Neural cell (in vitro differentiated cells): Measurements from ENCODE around the gene IGF1. TPM values are rescaled to one million over a fixed set of nuclear protein-coding genes. Genes with fewer than 3 reads are reported as not detected.

Experiments
- H2AFZ ChIP-seq: fragments of 200-600, 300-800 bp; sonication (generic), shearing (Covaris generic); 2 replicates; pipeline ENCODE4 v1.6.0; 2014; ENCODE audit warnings: low read depth, mild to moderate bottlenecking, antibody characterized with exemption, low read length, moderate library complexity
- H3F3A ChIP-seq: fragments of 200-600 bp; shearing (Covaris generic); 2 replicates; pipeline ENCODE4 v1.6.1; 2016; ENCODE audit warnings: mild to moderate bottlenecking, moderate library complexity, mixed read lengths, antibody characterized with exemption, low read length; ENCODE audit not compliant: insufficient read depth, poor library complexity, severe bottlenecking
- H3K27ac ChIP-seq: fragments of 200-600, 300-800 bp; sonication (generic), shearing (Covaris generic); 2 replicates; pipeline ENCODE4 v1.5.1; 2014; ENCODE audit warnings: mild to moderate bottlenecking, low read length, moderate library complexity
- H3K27me3 ChIP-seq: fragments of 300-800, 200-600 bp; sonication (generic), shearing (Covaris generic); 2 replicates; pipeline ENCODE4 v1.6.0; 2014; ENCODE audit warnings: mild to moderate bottlenecking, low read depth, low read length, moderate library complexity; ENCODE audit not compliant: insufficient read depth
- H3K36me3 ChIP-seq: fragments of 300-800, 200-600 bp; sonication (generic), shearing (Covaris generic); 2 replicates; pipeline ENCODE4 v1.5.1; 2014; ENCODE audit warnings: mild to moderate bottlenecking, antibody characterized with exemption, low read length, moderate library complexity; ENCODE audit not compliant: insufficient read depth
- H3K4me2 ChIP-seq: fragments of 300-800, 200-600 bp; sonication (generic), shearing (Covaris generic); 2 replicates; pipeline ENCODE4 v1.6.0; 2014; ENCODE audit warnings: mild to moderate bottlenecking, low read length
- H3K4me3 ChIP-seq: fragments of 300-800, 200-600 bp; sonication (generic), shearing (Covaris generic); 2 replicates; pipeline ENCODE4 v1.5.1; 2014; ENCODE audit warnings: mild to moderate bottlenecking, low read length, moderate library complexity
- H3K79me2 ChIP-seq: fragments of 200-600 bp; shearing (Covaris generic); replicated peaks from 2 replicates; pipeline ENCODE4 v1.6.0; 2014; ENCODE audit warnings: mild to moderate bottlenecking, low read length, moderate library complexity; ENCODE audit not compliant: insufficient read depth
- H3K9ac ChIP-seq: fragments of 300-800, 200-600 bp; sonication (generic), shearing (Covaris generic); 2 replicates; pipeline ENCODE4 v1.6.1; 2016; ENCODE audit warnings: mild to moderate bottlenecking, low read length, mixed read lengths
- H3K9me2 ChIP-seq: fragments of 200-600 bp; shearing (Covaris generic); 2 replicates; pipeline ENCODE4 v1.6.1; 2016; ENCODE audit warnings: mild to moderate bottlenecking, low read length, mixed read lengths; ENCODE audit not compliant: insufficient read depth
- H3K9me3 ChIP-seq: fragments of 200-600, 300-800 bp; sonication (generic), shearing (Covaris generic); 2 replicates; pipeline ENCODE4 v1.6.1; 2016; ENCODE audit warnings: mild to moderate bottlenecking, mixed run types, low read length, moderate library complexity, mixed read lengths
- H4K20me1 ChIP-seq: fragments of 200-600 bp; shearing (Covaris generic); 2 replicates; pipeline ENCODE4 v1.6.1; 2016; ENCODE audit warnings: mild to moderate bottlenecking, mixed run types; ENCODE audit not compliant: insufficient read depth
- CTCF ChIP-seq: fragments of 450-650 bp; IDR thresholded peaks from 2 replicates; pipeline ENCODE4 v1.5.1; 2014; ENCODE audit warnings: antibody characterized with exemption, mild to moderate bottlenecking, moderate library complexity; ENCODE audit not compliant: poor library complexity, severe bottlenecking
- EP300 ChIP-seq: fragments of 450-650 bp; conservative IDR thresholded peaks from 2 replicates; pipeline ENCODE4 v1.6.1; 2014; ENCODE audit warnings: antibody characterized with exemption, mild to moderate bottlenecking, moderate library complexity; ENCODE audit not compliant: poor library complexity, severe bottlenecking
- EZH2 ChIP-seq: fragments of 200-600, 300-800 bp; shearing (Covaris generic), sonication (generic); IDR thresholded peaks from 2 replicates; pipeline ENCODE4 v1.6.1; 2014; ENCODE audit warnings: antibody characterized with exemption, low read length, borderline replicate concordance, mild to moderate bottlenecking; ENCODE audit not compliant: insufficient read depth, poor library complexity, severe bottlenecking
- MXI1 ChIP-seq: fragments of 450-650 bp; conservative IDR thresholded peaks from 2 replicates; pipeline ENCODE4 v1.6.1; 2014; ENCODE audit warnings: antibody characterized with exemption, mild to moderate bottlenecking; ENCODE audit not compliant: poor library complexity, severe bottlenecking
- POLR2AphosphoS5 ChIP-seq: IDR thresholded peaks from 2 replicates; pipeline ENCODE4 v1.6.1; 2012
- RAD21 ChIP-seq: fragments of 450-650 bp; conservative IDR thresholded peaks from 2 replicates; pipeline ENCODE4 v1.6.1; 2014; ENCODE audit warnings: antibody characterized with exemption, mild to moderate bottlenecking, moderate library complexity
- REST ChIP-seq: IDR thresholded peaks from 2 replicates; pipeline ENCODE4 v1.6.1; 2012; ENCODE audit warnings: borderline replicate concordance
- SMC3 ChIP-seq: fragments of 450-650 bp; conservative IDR thresholded peaks from 2 replicates; pipeline ENCODE4 v1.6.1; 2014; ENCODE audit warnings: antibody characterized with exemption, mild to moderate bottlenecking, moderate library complexity; ENCODE audit not compliant: poor library complexity
- TAF1 ChIP-seq: IDR thresholded peaks from 2 replicates; pipeline ENCODE4 v1.6.1; 2012; ENCODE audit warnings: low read depth
- polyA plus RNA-seq: library from polyadenylated mRNA; depleted of rRNA; stranded (reverse); fragments of >200 nt; gene quantifications from 2 replicates; pipeline ENCODE4 v1.2.3, GENCODE V29; 2014

IGF1 gene
- polyA plus RNA-seq, 1 donor from 2014 or later = not detected

- no peak overlapping the region for H3K9ac ChIP-seq
- no peak overlapping the region for H3K4me2 ChIP-seq
- no peaks in the 10 kb centered on the region for H4K20me1 ChIP-seq
- H3F3A ChIP-seq = no peaks in the 10 kb centered on the region
- no peaks in the 10 kb centered on the region for H3K36me3 ChIP-seq
- H2AFZ ChIP-seq = no peak overlapping the region
- no peak overlapping the region for H3K4me3 ChIP-seq
- H3K9me3 ChIP-seq = no peaks in the 10 kb centered on the region
- no peaks in the 10 kb centered on the region for H3K79me2 ChIP-seq
- no peak overlapping the region for H3K27ac ChIP-seq
- H3K27me3 ChIP-seq = no peaks in the 10 kb centered on the region
- H3K9me2 ChIP-seq = no peaks in the 10 kb centered on the region
- TF ChIP-seq EZH2 (no peak), POLR2AphosphoS5 (no peak), CTCF (no peak), EP300 (no peak), MXI1 (no peak), RAD21 (no peak), REST (no peak), SMC3 (no peak), TAF1 (no peak)
Measured at GRCh38 chr12:102444707-102445106, 35.7 kb downstream of the IGF1 start.

GRCh38 chr12:102444093-102444492 is 36.3 kb downstream of the IGF1 start:
- H4K20me1 ChIP-seq = no peaks in the 10 kb centered on the region
- H3K9me2 ChIP-seq = no peaks in the 10 kb centered on the region
- H2AFZ ChIP-seq = no peak overlapping the region
- no peaks in the 10 kb centered on the region for H3K9me3 ChIP-seq
- H3K4me3 ChIP-seq = no peak overlapping the region
- no peaks in the 10 kb centered on the region for H3K27me3 ChIP-seq
- H3K79me2 ChIP-seq = no peaks in the 10 kb centered on the region
- no peak overlapping the region for H3K9ac ChIP-seq
- no peaks in the 10 kb centered on the region for H3F3A ChIP-seq
- H3K4me2 ChIP-seq = no peak overlapping the region
- TF ChIP-seq EZH2 (no peak), RAD21 (no peak), REST (no peak), SMC3 (no peak), POLR2AphosphoS5 (no peak), MXI1 (no peak), TAF1 (no peak), CTCF (no peak), EP300 (no peak)
- H3K27ac ChIP-seq = no peak overlapping the region
- no peaks in the 10 kb centered on the region for H3K36me3 ChIP-seq
